ENCODE data around the gene FIBIN. TPM values are rescaled to one million over a fixed set of nuclear protein-coding genes. Genes with fewer than 3 reads are reported as not detected.

Gene FIBIN
- total RNA-seq, 1 donor from 2014 or later = not detected

DNA sequence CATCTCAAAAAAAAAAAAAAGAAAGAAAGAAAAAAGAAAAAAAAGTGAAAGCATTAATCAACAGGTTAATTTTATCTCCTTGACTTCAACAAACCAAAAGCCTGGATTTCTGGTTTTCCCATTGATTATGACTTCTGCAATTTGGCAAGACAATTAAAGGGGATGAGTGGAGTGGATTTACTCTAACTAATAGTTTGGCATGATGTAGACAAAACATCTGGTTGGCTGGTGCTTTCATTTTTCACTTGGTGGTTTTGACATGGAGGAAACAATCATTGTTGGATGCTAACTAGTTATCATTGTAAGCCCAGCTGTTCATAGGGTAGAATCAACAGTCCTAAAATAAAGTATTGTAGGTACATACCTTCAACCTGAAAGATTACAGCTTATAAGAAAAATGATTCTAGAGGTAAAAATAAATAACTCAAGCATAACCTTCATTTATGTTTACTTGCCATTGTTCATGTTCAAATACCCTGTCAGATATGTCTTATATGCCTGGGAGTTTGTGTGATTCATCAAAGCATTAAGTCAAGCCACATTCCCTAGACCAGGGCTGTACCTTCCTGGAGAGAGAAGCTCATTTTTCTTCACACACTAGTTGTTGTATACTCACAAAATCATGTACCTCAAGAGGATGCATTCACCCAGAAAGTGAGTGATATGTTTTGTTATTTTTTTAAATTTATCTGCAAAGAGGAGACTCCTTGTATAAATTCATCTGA lies 15.1 kb downstream of the FIBIN start:
- Mint-ChIP-seq H3K27me3 (ENCODE audit: unreplicated experiment) (no peaks in the 10 kb centered on the region), H3K27ac (ENCODE audit: unreplicated experiment) (no peak overlapping the region), H3K36me3 (ENCODE audit: low read depth, unreplicated experiment) (no peaks in the 10 kb centered on the region), H3K4me1 (ENCODE audit: unreplicated experiment) (no peaks in the 10 kb centered on the region), H3K4me3 (ENCODE audit: unreplicated experiment) (no peak overlapping the region), H3K9me3 (ENCODE audit: unreplicated experiment) (no peaks in the 10 kb centered on the region)
- no peak for DNase-seq (ENCODE audit: low spot score)
- TF ChIP-seq, protein P1, sequence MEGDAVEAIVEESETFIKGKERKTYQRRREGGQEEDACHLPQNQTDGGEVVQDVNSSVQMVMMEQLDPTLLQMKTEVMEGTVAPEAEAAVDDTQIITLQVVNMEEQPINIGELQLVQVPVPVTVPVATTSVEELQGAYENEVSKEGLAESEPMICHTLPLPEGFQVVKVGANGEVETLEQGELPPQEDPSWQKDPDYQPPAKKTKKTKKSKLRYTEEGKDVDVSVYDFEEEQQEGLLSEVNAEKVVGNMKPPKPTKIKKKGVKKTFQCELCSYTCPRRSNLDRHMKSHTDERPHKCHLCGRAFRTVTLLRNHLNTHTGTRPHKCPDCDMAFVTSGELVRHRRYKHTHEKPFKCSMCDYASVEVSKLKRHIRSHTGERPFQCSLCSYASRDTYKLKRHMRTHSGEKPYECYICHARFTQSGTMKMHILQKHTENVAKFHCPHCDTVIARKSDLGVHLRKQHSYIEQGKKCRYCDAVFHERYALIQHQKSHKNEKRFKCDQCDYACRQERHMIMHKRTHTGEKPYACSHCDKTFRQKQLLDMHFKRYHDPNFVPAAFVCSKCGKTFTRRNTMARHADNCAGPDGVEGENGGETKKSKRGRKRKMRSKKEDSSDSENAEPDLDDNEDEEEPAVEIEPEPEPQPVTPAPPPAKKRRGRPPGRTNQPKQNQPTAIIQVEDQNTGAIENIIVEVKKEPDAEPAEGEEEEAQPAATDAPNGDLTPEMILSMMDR (IDR thresholded peaks at IDR 0.05; ENCODE audit: unreplicated experiment) = no peak

DNA sequence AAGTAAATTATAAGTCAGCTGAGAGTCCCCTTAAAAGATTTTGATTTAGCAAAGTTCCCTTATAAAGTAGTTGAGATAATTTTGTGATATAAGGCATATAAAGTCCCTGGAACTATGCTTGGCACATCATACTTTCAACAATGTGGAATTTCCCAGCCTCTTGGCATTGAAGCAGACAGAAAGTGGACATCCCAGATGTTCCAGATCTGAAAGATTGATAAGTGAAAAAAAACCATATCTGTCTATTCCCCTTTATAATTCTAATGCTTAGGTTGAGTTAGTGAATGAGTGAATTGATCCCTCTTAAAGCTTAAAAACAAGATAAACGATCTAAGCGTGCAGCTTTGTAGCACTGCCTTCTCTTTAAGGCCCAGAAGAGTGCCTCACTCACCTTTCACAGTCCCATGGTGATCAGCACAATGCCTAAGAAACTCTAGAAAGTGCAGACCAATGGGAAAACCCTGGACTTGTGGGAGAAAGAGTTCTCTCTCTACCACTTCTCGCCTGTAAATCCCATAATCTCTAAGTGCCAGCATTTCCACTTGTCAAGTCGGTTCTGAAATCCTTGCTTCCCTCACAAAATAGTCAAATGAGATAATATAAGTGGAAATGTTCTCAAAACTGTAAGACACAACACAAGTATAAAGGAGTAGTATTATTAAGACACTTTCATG lies 17.8 kb downstream of the FIBIN start:
- DNase-seq (ENCODE audit: low spot score) = no peak
- H3K36me3 Mint-ChIP-seq (ENCODE audit: low read depth, unreplicated experiment) = no peaks in the 10 kb centered on the region
- H3K4me1 Mint-ChIP-seq (ENCODE audit: unreplicated experiment) = no peaks in the 10 kb centered on the region
- TF ChIP-seq, protein P1 (IDR thresholded peaks at IDR 0.05; ENCODE audit: unreplicated experiment) = no peak
- H3K4me3 Mint-ChIP-seq (ENCODE audit: unreplicated experiment) = no peak overlapping the region
- no peaks in the 10 kb centered on the region for H3K27me3 Mint-ChIP-seq (ENCODE audit: unreplicated experiment)
- no peak overlapping the region for H3K27ac Mint-ChIP-seq (ENCODE audit: unreplicated experiment)
- no peaks in the 10 kb centered on the region for H3K9me3 Mint-ChIP-seq (ENCODE audit: unreplicated experiment)

DNA sequence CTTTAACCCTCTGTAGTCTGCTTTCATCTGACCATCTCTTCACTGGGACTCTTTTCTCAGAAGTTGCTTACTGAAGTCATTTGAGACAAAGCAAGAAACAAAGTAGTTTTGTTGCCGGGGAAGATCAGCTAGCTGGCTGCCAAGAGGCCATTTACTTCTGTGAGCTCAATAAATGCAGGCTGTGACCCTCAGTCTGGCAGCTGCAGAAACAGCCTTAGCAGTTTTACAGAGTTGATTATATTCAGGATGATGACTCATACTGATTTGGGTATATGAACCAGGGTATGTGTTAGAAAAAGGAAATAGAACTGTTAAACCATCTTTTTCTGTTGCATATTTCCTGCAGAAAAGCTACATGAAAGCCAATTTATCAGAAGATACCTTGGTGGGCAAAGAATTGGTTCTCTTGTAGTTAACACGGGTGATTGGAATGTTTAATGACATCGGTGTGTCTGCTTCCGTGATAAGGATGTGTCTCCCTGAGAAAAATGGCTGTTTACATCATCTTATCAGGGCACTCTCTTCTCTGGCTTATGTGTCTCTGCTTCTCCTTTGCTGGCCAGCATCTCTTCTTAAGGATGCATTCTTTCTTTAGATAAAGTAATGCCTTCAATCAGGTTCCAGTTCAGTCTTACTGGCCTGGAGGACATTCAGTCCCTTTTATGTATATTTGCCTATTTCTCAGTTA lies 18.5 kb downstream of the FIBIN start:
- H3K27ac Mint-ChIP-seq (ENCODE audit: unreplicated experiment) = no peak overlapping the region

DNA sequence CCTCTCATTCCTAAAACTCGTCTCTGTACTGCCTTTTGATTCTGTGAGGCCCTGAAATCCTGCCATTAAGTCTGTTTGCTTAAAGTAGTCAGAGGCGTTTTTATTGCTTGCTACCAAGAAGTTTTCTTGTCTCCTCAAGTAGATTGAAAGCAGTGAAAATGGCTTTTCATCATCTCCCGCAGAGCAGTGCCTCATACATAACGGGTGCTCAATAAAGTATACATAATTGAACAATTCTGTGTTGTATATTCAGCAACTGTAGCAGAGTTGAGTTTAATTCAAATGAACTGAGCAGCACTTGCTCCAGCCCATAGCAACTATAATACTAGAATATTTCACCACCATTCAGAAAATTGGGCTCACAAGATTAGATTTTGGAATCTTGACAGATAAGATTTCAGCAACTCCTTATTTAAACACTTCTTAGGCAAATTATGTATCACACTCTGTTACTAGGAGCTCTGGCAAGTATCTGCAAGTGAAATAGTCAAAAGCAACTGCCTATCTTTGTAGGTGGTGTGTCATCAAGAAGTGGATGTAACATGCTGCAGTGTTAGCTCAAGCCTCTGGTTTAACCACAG lies 20.0 kb downstream of the FIBIN start:
- TF ChIP-seq, protein P1 (IDR thresholded peaks at IDR 0.05; ENCODE audit: unreplicated experiment) = no peak
- Mint-ChIP-seq H3K4me1 (ENCODE audit: unreplicated experiment) (no peaks in the 10 kb centered on the region), H3K9me3 (ENCODE audit: unreplicated experiment) (no peaks in the 10 kb centered on the region)

More for the DNA sequence above, 18.5 kb downstream of the FIBIN start:
- no peaks in the 10 kb centered on the region for H3K4me1 Mint-ChIP-seq (ENCODE audit: unreplicated experiment)
- H3K9me3 Mint-ChIP-seq (ENCODE audit: unreplicated experiment) = no peaks in the 10 kb centered on the region
- no peaks in the 10 kb centered on the region for H3K27me3 Mint-ChIP-seq (ENCODE audit: unreplicated experiment)
- TF ChIP-seq, protein P1 (IDR thresholded peaks at IDR 0.05; ENCODE audit: unreplicated experiment) = no peak
- no peak for DNase-seq (ENCODE audit: low spot score)
- no peaks in the 10 kb centered on the region for H3K36me3 Mint-ChIP-seq (ENCODE audit: low read depth, unreplicated experiment)
- H3K4me3 Mint-ChIP-seq (ENCODE audit: unreplicated experiment) = no peak overlapping the region

More for the DNA sequence above, 20.0 kb downstream of the FIBIN start:
- no peak for DNase-seq (ENCODE audit: low spot score)
- no peaks in the 10 kb centered on the region for H3K36me3 Mint-ChIP-seq (ENCODE audit: low read depth, unreplicated experiment)
- H3K27me3 Mint-ChIP-seq (ENCODE audit: unreplicated experiment) = no peaks in the 10 kb centered on the region
- no peak overlapping the region for H3K27ac Mint-ChIP-seq (ENCODE audit: unreplicated experiment)
- no peak overlapping the region for H3K4me3 Mint-ChIP-seq (ENCODE audit: unreplicated experiment)

Data from endothelial cell (in vitro differentiated cells).